Esophagus squamous epithelium (tissue), 5 donors: ENCODE measurements around the gene ERLIN1. TPM values are rescaled to one million over a fixed set of nuclear protein-coding genes. Genes with fewer than 3 reads are reported as not detected.

Source experiments
- DNase-seq: peaks from one replicate; lab custom pipeline; 2025; lab: John Stamatoyannopoulos, UW
- H3K27ac ChIP-seq, 4 donors: fragments of 200-600 bp; sonication (generic); one replicate each; pipeline ENCODE4 v1.5.1; 2016 to 2019; ENCODE audit warnings: mild to moderate bottlenecking in 1 of 4
- H3K27me3 ChIP-seq, 4 donors: fragments of 200-600 bp; sonication (generic); 1 replicate in 3 of 4; 2 replicates in 1 of 4; pipeline versions ENCODE4 v1.5.1 to v1.6.0; 2017 to 2021; ENCODE audit warnings: antibody characterized with exemption in 1 of 4
- H3K36me3 ChIP-seq, 3 donors: fragments of 200-600 bp; sonication (generic); one replicate each; pipeline ENCODE4 v1.5.1; 2016 to 2019
- H3K4me1 ChIP-seq, 3 donors: fragments of 200-600 bp; sonication (generic); one replicate each; pipeline ENCODE4 v1.5.1; 2017 to 2019
- H3K4me3 ChIP-seq, 4 donors: fragments of 200-600 bp; sonication (generic); 1 replicate in 3 of 4; 2 replicates in 1 of 4; pipeline ENCODE4 v1.5.1; 2016 to 2019; ENCODE audit warnings: mild to moderate bottlenecking in 2 of 4, moderate library complexity in 1 of 4
- H3K9me3 ChIP-seq, 3 donors: fragments of 200-600 bp; sonication (generic); one replicate each; pipeline ENCODE4 v1.5.1; 2016 to 2019
- POLR2A ChIP-seq, 4 donors: fragments of 450-650 bp; IDR thresholded peaks; one replicate each; pipeline ENCODE4 v1.6.1; 2017; ENCODE audit warnings: antibody characterized with exemption in 4 of 4, mild to moderate bottlenecking in 4 of 4, moderate library complexity in 3 of 4
- WGBS, 2 donors: methylation state at CpG; one replicate each; pipeline ENCODE4 v1.1.5; 2018; 5-methylcytosine and 5-hydroxymethylcytosine counted together
- intact Hi-C: fragments of 100-400 bp; cut with DNase I; formaldehyde crosslinking; loops from one replicate; pipeline ENCODE4 v1.15.0; 2022
- total RNA-seq, 4 donors: library from RNA; depleted of rRNA; stranded (reverse); fragments of >200 nt; gene quantifications; one replicate each; pipeline ENCODE4 v1.1.0, GENCODE V29; 2016
- TF ChIP-seq, protein P1 (sequence below), 6 experiments: fragments of 450-650 bp in 4 of 6; fragments of 200-600 bp in 2 of 6; sonication (generic) in 2 of 6; IDR thresholded peaks; one replicate each; pipeline ENCODE4 v1.5.1; 2016 to 2019; ENCODE audit warnings: antibody characterized with exemption in 6 of 6, mild to moderate bottlenecking in 4 of 6, moderate library complexity in 4 of 6
- donor health status: DM: yes; HTN: yes; CAD: no.

The ERLIN1 gene
- total RNA-seq, 4 donors from 2014 or later: 27.7 to 33.3 (median 29.5) TPM

- Histone ChIP-seq H3K9me3 (no peaks in the 10 kb centered on the region), H3K27me3 (peaks cover 0 to 36% (median 1%) of the 10 kb centered on the region in 4 donors), H3K4me3 (no peak overlapping the region), H3K4me1 (peaks cover 0 to 5% (median 0%) of the 10 kb centered on the region in 3 donors), H3K36me3 (no peaks in the 10 kb centered on the region), H3K27ac (no peak overlapping the region)
- 86 to 92% methylated on average over 12 to 13 of the region's 13 CpGs for WGBS, 2 donors
- DNase-seq: no peak
- intact Hi-C loops: no loop called here
- TF ChIP-seq, protein P1, sequence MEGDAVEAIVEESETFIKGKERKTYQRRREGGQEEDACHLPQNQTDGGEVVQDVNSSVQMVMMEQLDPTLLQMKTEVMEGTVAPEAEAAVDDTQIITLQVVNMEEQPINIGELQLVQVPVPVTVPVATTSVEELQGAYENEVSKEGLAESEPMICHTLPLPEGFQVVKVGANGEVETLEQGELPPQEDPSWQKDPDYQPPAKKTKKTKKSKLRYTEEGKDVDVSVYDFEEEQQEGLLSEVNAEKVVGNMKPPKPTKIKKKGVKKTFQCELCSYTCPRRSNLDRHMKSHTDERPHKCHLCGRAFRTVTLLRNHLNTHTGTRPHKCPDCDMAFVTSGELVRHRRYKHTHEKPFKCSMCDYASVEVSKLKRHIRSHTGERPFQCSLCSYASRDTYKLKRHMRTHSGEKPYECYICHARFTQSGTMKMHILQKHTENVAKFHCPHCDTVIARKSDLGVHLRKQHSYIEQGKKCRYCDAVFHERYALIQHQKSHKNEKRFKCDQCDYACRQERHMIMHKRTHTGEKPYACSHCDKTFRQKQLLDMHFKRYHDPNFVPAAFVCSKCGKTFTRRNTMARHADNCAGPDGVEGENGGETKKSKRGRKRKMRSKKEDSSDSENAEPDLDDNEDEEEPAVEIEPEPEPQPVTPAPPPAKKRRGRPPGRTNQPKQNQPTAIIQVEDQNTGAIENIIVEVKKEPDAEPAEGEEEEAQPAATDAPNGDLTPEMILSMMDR (IDR thresholded peaks at IDR 0.05): no peak
- no peak for TF ChIP-seq POLR2A (IDR thresholded peaks at IDR 0.05)
Observed at GRCh38 chr10:100114460-100114859, 71.4 kb downstream of the ERLIN1 start.

- no peak for DNase-seq
- TF ChIP-seq POLR2A (IDR thresholded peaks at IDR 0.05): no peak
- TF ChIP-seq, protein P1 (IDR thresholded peaks at IDR 0.05): no peak
- WGBS, 2 donors: 30 to 47% methylated on average over 3 of the region's 3 CpGs
- intact Hi-C loops: no loop called here
- peaks cover 0 to 11% (median 0%) of the 10 kb centered on the region in 4 donors for H3K27me3 ChIP-seq
- no peaks in the 10 kb centered on the region for H3K36me3 ChIP-seq
- H3K27ac ChIP-seq: no peak overlapping the region
- no peaks in the 10 kb centered on the region for H3K9me3 ChIP-seq
- no peaks in the 10 kb centered on the region for H3K4me1 ChIP-seq
- H3K4me3 ChIP-seq: no peak overlapping the region
Observed at GRCh38 chr10:100109670-100110069, 76.2 kb downstream of the ERLIN1 start.

DNA sequence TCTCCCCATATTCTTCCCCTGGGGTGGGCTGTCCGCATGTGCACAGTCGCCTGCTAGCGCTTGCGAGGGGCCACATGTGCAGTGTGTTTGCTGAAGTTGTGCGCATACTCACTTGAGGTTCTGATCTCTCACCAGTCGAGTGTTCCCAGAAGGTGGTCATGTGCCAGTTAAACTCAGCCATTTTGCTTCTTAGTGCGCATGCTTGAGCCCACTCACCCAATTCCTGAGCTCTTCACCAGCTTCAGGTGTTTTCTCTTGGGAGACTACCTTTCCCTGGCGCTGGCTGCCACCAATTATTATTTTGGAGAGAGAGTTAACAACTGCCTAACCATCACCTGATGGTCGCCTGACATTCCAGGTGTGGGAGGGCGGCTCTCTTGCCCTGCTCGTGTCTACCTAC, 79.0 kb downstream of the ERLIN1 start:
- Histone ChIP-seq H3K27ac (no peak overlapping the region), H3K9me3 (no peaks in the 10 kb centered on the region), H3K36me3 (no peaks in the 10 kb centered on the region), H3K4me1 (no peaks in the 10 kb centered on the region), H3K27me3 (peaks cover 0 to 17% (median 0%) of the 10 kb centered on the region in 4 donors), H3K4me3 (no peak overlapping the region)
- DNase-seq: no peak
- no peak for TF ChIP-seq POLR2A (IDR thresholded peaks at IDR 0.05)
- TF ChIP-seq, protein P1 (IDR thresholded peaks at IDR 0.05): no peak
- intact Hi-C loops: no loop called here
- WGBS, 2 donors: 82 to 91% methylated on average over 11 of the region's 11 CpGs

- Histone ChIP-seq H3K27me3 (peaks cover 0 to 21% (median 0%) of the 10 kb centered on the region in 4 donors), H3K4me3 (no peak overlapping the region), H3K4me1 (no peaks in the 10 kb centered on the region), H3K27ac (no peak overlapping the region), H3K36me3 (no peaks in the 10 kb centered on the region), H3K9me3 (no peaks in the 10 kb centered on the region)
- no peak for DNase-seq
- 43 to 48% methylated on average over 5 of the region's 5 CpGs for WGBS, 2 donors
- TF ChIP-seq, protein P1 (IDR thresholded peaks at IDR 0.05): no peak
- no peak for TF ChIP-seq POLR2A (IDR thresholded peaks at IDR 0.05)
- intact Hi-C loops: no loop called here
Observed at GRCh38 chr10:100104300-100104699, 81.5 kb downstream of the ERLIN1 start.

DNA sequence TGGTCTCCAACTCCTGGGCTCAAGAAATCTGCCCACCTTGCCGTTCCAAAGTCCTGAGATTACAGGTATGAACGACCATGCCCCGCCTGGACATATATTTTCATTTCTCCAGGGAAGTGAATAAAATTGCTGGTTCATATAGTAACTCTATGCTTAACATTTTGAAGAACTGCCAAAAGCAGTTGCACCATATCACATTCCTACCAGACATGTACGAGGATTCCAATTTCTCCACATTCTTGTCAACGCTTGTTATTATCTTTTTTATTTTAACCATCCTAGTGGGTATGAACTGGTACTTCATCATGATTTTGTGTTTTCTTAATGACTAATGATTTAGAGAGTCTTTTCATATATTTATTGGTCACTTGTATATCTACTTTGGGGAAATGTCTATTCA, 82.2 kb downstream of the ERLIN1 start:
- H3K4me3 ChIP-seq: no peak overlapping the region
- H3K4me1 ChIP-seq: no peaks in the 10 kb centered on the region
- no peaks in the 10 kb centered on the region for H3K36me3 ChIP-seq
- no peak for DNase-seq
- peaks cover 0 to under 1% (median 0%) of the 10 kb centered on the region in 3 donors for H3K9me3 ChIP-seq
- intact Hi-C loops: no loop called here
- H3K27me3 ChIP-seq: peaks cover 0 to 21% (median 0%) of the 10 kb centered on the region in 4 donors
- no peak overlapping the region for H3K27ac ChIP-seq
- WGBS, 2 donors: 66 to 68% methylated on average over 5 of the region's 5 CpGs
- TF ChIP-seq, protein P1 (IDR thresholded peaks at IDR 0.05): no peak
- no peak for TF ChIP-seq POLR2A (IDR thresholded peaks at IDR 0.05)
